Skeletal muscle satellite cell (primary cell): ENCODE results near the gene CAPN9.

Experiments
- H3K27me3 ChIP-seq: 2 replicates; pipeline ENCODE4 v1.7.0; 2013; ENCODE audit warnings: low read length; ENCODE audit not compliant: control insufficient read depth, insufficient read depth
- H3K36me3 ChIP-seq: 2 replicates; pipeline ENCODE4 v1.7.0; 2013; ENCODE audit warnings: mild to moderate bottlenecking, control low read depth, low read length; ENCODE audit not compliant: insufficient read depth
- H3K4me1 ChIP-seq: 2 replicates; pipeline ENCODE4 v1.7.0; 2013; ENCODE audit warnings: low read length; ENCODE audit not compliant: control insufficient read depth, insufficient read depth
- H3K4me2 ChIP-seq: 2 replicates; pipeline ENCODE4 v1.7.0; 2013; ENCODE audit warnings: mild to moderate bottlenecking, low read length
- H3K4me3 ChIP-seq: 2 replicates; pipeline ENCODE4 v1.7.0; 2013; ENCODE audit warnings: low read length
- H3K9ac ChIP-seq: 2 replicates; pipeline ENCODE4 v1.7.0; 2013; ENCODE audit warnings: mild to moderate bottlenecking, low read depth, low read length, moderate library complexity
- H3K9me3 ChIP-seq: replicated peaks from 2 replicates; pipeline ENCODE4 v1.7.0; 2013; ENCODE audit warnings: mild to moderate bottlenecking, control low read depth, low read length

Gene CAPN9

GRCh38 chr1:230737622-230738262 is 9.4 kb upstream of the CAPN9 start:
- H3K4me3 ChIP-seq, result no peak overlapping the region
- no peak overlapping the region for H3K9ac ChIP-seq
- peaks cover 5% of the 10 kb centered on the region for H3K27me3 ChIP-seq
- no peaks in the 10 kb centered on the region for H3K4me1 ChIP-seq
- H3K36me3 ChIP-seq, result no peaks in the 10 kb centered on the region
- H3K4me2 ChIP-seq, result no peak overlapping the region
- H3K9me3 ChIP-seq, result no peaks in the 10 kb centered on the region

- H3K27me3 ChIP-seq, result peaks cover 14% of the 10 kb centered on the region
- no peaks in the 10 kb centered on the region for H3K36me3 ChIP-seq
- no peak overlapping the region for H3K4me3 ChIP-seq
- peaks cover 6% of the 10 kb centered on the region for H3K4me1 ChIP-seq
- no peaks in the 10 kb centered on the region for H3K9me3 ChIP-seq
- H3K4me2 ChIP-seq, result no peak overlapping the region
- no peak overlapping the region for H3K9ac ChIP-seq
Observed at GRCh38 chr1:230739564-230740290, 7.5 kb upstream of the CAPN9 start.

- Histone ChIP-seq H3K4me1 (peaks cover 6% of the 10 kb centered on the region), H3K36me3 (no peaks in the 10 kb centered on the region), H3K4me2 (no peak overlapping the region), H3K9ac (no peak overlapping the region), H3K9me3 (no peaks in the 10 kb centered on the region), H3K27me3 (peaks cover 14% of the 10 kb centered on the region), H3K4me3 (no peak overlapping the region)
Observed at GRCh38 chr1:230743899-230744298, 3.3 kb upstream of the CAPN9 start.

GRCh38 chr1:230744382-230744781 is 2.8 kb upstream of the CAPN9 start:
- Histone ChIP-seq H3K9me3 (no peaks in the 10 kb centered on the region), H3K36me3 (no peaks in the 10 kb centered on the region), H3K4me1 (peaks cover 6% of the 10 kb centered on the region), H3K4me2 (no peak overlapping the region), H3K27me3 (peaks cover 14% of the 10 kb centered on the region), H3K9ac (no peak overlapping the region), H3K4me3 (no peak overlapping the region)

- H3K36me3 ChIP-seq, result no peaks in the 10 kb centered on the region
- H3K9ac ChIP-seq, result no peak overlapping the region
- peaks cover 14% of the 10 kb centered on the region for H3K27me3 ChIP-seq
- H3K4me2 ChIP-seq, result no peak overlapping the region
- H3K9me3 ChIP-seq, result no peaks in the 10 kb centered on the region
- H3K4me3 ChIP-seq, result no peak overlapping the region
- H3K4me1 ChIP-seq, result peaks cover 6% of the 10 kb centered on the region
Observed at GRCh38 chr1:230745071-230745470, 2.1 kb upstream of the CAPN9 start.

- Histone ChIP-seq H3K4me3 (no peak overlapping the region), H3K27me3 (peaks cover 14% of the 10 kb centered on the region), H3K36me3 (no peaks in the 10 kb centered on the region), H3K4me1 (peaks cover 6% of the 10 kb centered on the region), H3K9ac (no peak overlapping the region), H3K9me3 (no peaks in the 10 kb centered on the region), H3K4me2 (no peak overlapping the region)
Observed at GRCh38 chr1:230746617-230747016, 571 bp upstream of the CAPN9 start.

GRCh38 chr1:230747890-230748800 is 957 bp downstream of the CAPN9 start:
- Histone ChIP-seq H3K9ac (no peak overlapping the region), H3K4me1 (peaks cover 19% of the 10 kb centered on the region), H3K27me3 (peaks cover 14% of the 10 kb centered on the region), H3K4me2 (no peak overlapping the region), H3K36me3 (no peaks in the 10 kb centered on the region), H3K4me3 (no peak overlapping the region), H3K9me3 (no peaks in the 10 kb centered on the region)

GRCh38 chr1:230749150-230749549 is 2.0 kb downstream of the CAPN9 start:
- H3K9me3 ChIP-seq, result no peaks in the 10 kb centered on the region

GRCh38 chr1:230749635-230750034 is 2.4 kb downstream of the CAPN9 start:
- H3K4me3 ChIP-seq, result no peak overlapping the region

More at GRCh38 chr1:230749150-230749549, 2.0 kb downstream of the CAPN9 start:
- Histone ChIP-seq H3K36me3 (no peaks in the 10 kb centered on the region), H3K27me3 (peaks cover 11% of the 10 kb centered on the region), H3K4me2 (peak overlapping the region; percentile 4), H3K9ac (no peak overlapping the region), H3K4me3 (no peak overlapping the region), H3K4me1 (peaks cover 23% of the 10 kb centered on the region)

GRCh38 chr1:230750576-230750975 is 3.4 kb downstream of the CAPN9 start:
- Histone ChIP-seq H3K9me3 (no peaks in the 10 kb centered on the region), H3K4me1 (peaks cover 18% of the 10 kb centered on the region)

More at GRCh38 chr1:230749635-230750034, 2.4 kb downstream of the CAPN9 start:
- H3K9ac ChIP-seq, result no peak overlapping the region
- peaks cover 18% of the 10 kb centered on the region for H3K4me1 ChIP-seq
- H3K4me2 ChIP-seq, result no peak overlapping the region
- no peaks in the 10 kb centered on the region for H3K9me3 ChIP-seq
- H3K27me3 ChIP-seq, result peaks cover 7% of the 10 kb centered on the region
- H3K36me3 ChIP-seq, result no peaks in the 10 kb centered on the region

GRCh38 chr1:230750986-230751625 is 3.9 kb downstream of the CAPN9 start:
- peaks cover 18% of the 10 kb centered on the region for H3K4me1 ChIP-seq
- H3K9ac ChIP-seq, result no peak overlapping the region
- H3K9me3 ChIP-seq, result no peaks in the 10 kb centered on the region
- H3K36me3 ChIP-seq, result no peaks in the 10 kb centered on the region
- H3K4me3 ChIP-seq, result no peak overlapping the region
- no peak overlapping the region for H3K4me2 ChIP-seq
- H3K27me3 ChIP-seq, result no peaks in the 10 kb centered on the region

More at GRCh38 chr1:230750576-230750975, 3.4 kb downstream of the CAPN9 start:
- Histone ChIP-seq H3K9ac (no peak overlapping the region), H3K36me3 (no peaks in the 10 kb centered on the region), H3K4me3 (no peak overlapping the region), H3K4me2 (no peak overlapping the region), H3K27me3 (no peaks in the 10 kb centered on the region)
